ENCODE results near the gene L3MBTL4.
"Not testable (repeated sequence)": the region's sequence is repeated elsewhere in the genome, so short reads cannot be mapped to it uniquely, and the experiment has no call there.

L3MBTL4 gene

GRCh38 chr18:6294148-6294784 lies 120.4 kb downstream of the L3MBTL4 start:
- DNase-seq: no peak

DNA sequence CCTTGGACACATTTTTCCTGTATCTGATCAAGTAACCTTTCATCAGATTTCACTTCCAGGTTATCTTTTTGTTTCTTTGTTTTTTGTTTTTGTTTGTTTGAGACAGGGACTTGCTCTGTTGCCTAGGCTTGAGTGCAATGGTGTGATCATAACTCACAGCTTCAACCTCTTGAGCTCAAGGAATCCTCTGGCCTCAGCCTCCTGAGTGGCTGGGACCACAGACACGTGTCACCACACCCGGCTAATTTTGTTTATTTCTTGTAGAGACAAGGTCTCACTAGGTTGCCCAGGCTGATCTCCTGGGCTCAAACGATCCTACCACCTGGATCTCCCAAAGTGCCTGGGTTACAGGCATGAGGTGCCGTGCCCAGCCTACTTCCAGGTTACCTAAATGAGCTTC lies 124.9 kb downstream of the L3MBTL4 start:
- DNase-seq: no peak

GRCh38 chr18:6286585-6286984 lies 128.1 kb downstream of the L3MBTL4 start:
- no peak for DNase-seq

GRCh38 chr18:6284761-6285160 lies 129.9 kb downstream of the L3MBTL4 start:
- DNase-seq: no peak

DNA sequence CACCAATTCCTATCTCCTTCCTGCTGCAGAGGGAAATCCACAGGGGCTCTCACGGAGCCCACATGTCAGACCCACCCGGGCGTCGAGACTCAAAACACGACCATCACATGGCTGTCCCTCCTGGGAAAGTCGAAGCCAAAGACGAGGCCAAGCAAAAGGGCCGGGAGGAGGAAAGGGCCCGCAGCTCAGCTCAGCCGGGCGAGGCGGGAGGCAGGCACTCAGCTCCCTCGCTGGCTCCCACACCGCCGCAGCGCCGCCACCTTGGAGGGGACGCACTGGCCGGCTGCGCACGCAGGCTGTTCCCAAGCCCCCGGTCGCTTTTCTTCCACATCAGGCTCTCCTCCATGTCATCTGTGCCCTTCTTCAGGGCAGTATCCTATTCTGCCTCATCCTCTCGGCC lies 130.4 kb downstream of the L3MBTL4 start:
- no peak for DNase-seq

GRCh38 chr18:6281874-6282273 lies 132.8 kb downstream of the L3MBTL4 start:
- no peak for DNase-seq

GRCh38 chr18:6280211-6280743 lies 134.4 kb downstream of the L3MBTL4 start:
- no peak for DNase-seq

DNA sequence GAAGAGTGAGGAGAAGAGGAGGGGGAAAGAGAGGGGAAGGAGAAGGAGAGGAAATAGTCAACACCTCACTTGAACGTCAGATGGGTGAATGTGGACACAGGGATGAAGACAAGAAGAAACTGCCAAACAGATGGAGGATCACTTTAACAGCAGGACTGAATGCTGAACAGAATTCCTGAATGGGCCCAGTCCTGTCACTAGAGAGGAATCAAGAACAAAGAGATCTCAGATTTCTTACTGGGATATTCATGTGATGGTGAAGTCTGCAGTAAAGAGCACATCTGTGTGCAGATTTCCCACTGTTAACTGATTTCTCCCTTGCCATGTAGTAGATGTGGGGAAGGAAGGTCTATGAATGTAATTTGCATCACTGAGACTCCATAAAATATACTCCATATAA lies 135.4 kb downstream of the L3MBTL4 start:
- no peak for DNase-seq

GRCh38 chr18:6273423-6273822 lies 141.3 kb downstream of the L3MBTL4 start:
- DNase-seq: no peak

DNA sequence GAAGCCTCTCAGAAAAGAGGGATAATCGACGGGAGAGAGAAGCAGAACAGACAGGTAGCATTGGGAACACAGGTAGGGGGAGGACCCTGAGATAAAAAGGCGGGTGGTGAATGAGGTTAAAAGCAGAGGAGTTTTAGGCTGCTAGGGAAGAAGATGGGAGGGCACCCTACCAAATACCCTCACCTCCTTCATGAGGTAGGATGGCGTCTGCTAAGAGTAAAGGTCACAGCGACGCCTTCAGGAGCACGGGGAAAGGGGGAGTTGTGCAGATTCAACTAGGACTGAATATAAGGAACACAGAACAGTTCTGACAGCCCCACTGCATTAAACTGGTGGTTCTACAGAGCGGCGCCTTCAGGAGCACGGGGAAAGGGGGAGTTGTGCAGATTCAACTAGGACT lies 142.6 kb downstream of the L3MBTL4 start:
- DNase-seq: not testable (repeated sequence)

DNA sequence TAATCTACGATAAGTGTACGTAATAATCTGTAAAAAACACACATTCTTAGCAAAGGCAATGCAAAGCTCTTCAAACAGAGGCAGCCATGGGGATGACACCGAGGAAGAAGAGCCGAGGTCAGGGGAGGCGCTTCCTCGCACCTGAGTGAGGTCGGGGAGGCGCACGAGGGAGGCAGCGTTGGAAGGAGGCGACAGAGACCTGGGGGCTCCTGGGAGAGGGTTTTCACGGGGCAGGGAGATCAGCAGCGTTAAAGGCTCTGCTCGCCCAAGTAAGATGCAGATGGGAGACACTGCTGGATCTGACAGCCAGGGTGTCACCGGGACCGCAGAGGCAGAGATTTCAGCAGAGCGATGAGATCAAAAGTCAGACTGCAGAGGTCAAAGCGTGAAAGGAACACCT lies 143.1 kb downstream of the L3MBTL4 start:
- DNase-seq: no peak

DNA sequence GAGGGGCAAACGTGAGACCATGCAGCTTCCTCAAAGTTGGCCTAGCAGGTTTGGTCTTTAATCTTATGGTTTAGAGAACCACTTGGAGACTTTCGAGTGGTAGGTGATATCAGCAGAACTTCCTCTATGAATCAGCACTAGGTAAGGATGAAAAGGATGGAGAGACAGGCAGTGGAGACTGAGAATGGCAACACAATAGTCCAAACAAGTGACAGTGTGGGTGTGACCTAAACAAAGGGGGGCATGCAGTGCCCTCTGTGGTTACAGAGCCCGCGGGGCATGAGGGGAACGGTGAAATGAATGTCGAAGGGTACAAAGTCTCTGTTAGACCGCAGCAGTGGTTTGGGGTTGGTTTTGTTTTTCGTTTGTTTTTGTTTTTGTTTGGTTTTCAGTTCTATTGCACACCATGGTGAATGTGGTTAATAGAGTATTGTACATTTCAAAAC lies 143.9 kb downstream of the L3MBTL4 start:
- DNase-seq: no peak

DNA sequence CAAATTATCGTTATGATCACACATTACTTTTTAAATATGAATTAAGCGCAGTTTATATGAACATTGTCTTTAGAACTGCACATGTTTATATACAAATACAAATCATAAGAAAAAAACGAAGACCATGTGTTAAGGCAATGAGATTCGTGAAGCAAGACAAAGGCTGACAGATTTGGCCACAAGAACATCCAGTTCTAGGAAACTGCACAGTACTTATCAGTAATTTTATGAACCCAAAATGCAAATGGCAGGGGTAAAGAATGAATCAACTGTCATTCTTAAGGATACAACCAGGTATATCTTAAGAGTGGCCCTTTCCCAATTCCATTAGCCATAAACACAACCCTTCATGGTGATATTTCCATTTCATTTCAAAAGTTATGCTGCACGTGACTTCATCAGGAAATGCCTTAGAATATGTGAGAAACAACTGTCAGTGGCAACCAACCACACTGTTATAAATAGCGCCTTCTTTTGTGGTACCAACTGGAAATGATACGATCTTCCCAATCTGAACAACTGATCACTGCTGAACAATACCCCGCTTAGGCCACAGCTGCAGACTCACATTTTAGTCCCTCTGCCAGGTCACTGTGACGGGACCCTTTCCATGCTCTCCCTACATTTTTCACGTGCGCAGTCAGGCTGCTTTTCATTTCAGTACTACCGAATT lies 144.9 kb downstream of the L3MBTL4 start:
- DNase-seq: no peak

DNA sequence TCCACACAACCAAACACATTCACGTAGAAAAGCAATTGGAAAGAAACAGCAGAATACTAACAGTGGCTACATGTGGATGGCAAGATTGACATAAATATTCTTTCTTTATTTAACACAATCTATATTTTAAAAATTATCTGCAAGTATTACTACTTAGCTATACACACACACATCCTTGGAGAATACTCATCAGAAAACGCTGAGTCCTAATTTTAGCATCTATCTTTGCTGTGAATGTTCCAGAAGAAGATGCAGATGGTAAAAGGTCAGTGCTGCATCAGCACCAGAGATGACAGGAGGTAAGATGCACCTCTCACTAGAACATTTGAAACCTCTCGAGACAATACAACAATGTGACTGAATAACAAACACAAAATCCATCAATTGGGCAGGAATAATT lies 148.5 kb downstream of the L3MBTL4 start:
- no peak for DNase-seq

GRCh38 chr18:6261938-6262337 lies 152.8 kb downstream of the L3MBTL4 start:
- no peak for DNase-seq

- not testable (repeated sequence) for DNase-seq
Measured at GRCh38 chr18:6259324-6259723, 155.4 kb downstream of the L3MBTL4 start.

GRCh38 chr18:6257950-6258349 lies 156.8 kb downstream of the L3MBTL4 start:
- no peak for DNase-seq

- no peak for DNase-seq
Measured at GRCh38 chr18:6256521-6256920, 158.2 kb downstream of the L3MBTL4 start.

- DNase-seq: no peak
Measured at GRCh38 chr18:6255886-6256285, 158.8 kb downstream of the L3MBTL4 start.

- DNase-seq: no peak
Measured at GRCh38 chr18:6255116-6255705, 159.5 kb downstream of the L3MBTL4 start.

GRCh38 chr18:6254456-6254855 lies 160.3 kb downstream of the L3MBTL4 start:
- DNase-seq: no peak

DNA sequence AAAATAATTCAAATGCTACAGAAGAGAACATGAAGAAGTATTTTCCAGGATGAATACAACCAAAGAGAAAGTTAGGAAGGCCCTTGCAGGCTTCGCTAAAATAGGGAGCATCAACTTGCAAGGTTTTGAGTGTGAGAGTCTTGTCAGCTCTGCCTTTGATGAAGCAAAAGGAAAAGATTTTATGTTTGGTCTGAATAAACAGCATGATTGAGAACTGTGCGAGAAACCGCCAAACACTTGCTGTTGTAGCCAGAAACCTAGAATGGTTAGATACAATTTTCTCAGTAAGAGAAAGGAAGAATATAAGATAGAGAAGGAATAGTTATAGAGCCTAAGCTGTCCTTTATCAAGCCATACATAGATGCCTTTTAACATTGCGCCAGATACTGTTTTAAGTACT lies 163.6 kb downstream of the L3MBTL4 start:
- no peak for DNase-seq

- no peak for DNase-seq
Measured at GRCh38 chr18:6249788-6250187, 164.9 kb downstream of the L3MBTL4 start.

GRCh38 chr18:6249170-6249569 lies 165.5 kb downstream of the L3MBTL4 start:
- DNase-seq: no peak
